ENCODE results near the gene TMEM270.
"Not testable (repeated sequence)": the region's sequence is repeated elsewhere in the genome, so short reads cannot be mapped to it uniquely, and the experiment has no call there.

The TMEM270 gene

GRCh38 chr7:73833251-73833919 is 27.6 kb upstream of the TMEM270 start:
- DNase-seq = no peak

GRCh38 chr7:73834626-73835191 is 26.2 kb upstream of the TMEM270 start:
- no peak for DNase-seq

- not testable (repeated sequence) for DNase-seq
These were observed 23.8 kb upstream of the TMEM270 start for GRCh38 chr7:73837167-73837566.

- DNase-seq = no peak
These were observed 22.3 kb upstream of the TMEM270 start for GRCh38 chr7:73838642-73839041.

GRCh38 chr7:73839290-73839689 is 21.7 kb upstream of the TMEM270 start:
- no peak for DNase-seq

GRCh38 chr7:73839743-73840714 is 20.9 kb upstream of the TMEM270 start:
- DNase-seq = no peak

- DNase-seq = no peak
These were observed 20.1 kb upstream of the TMEM270 start for GRCh38 chr7:73840715-73841379.

GRCh38 chr7:73841689-73842066 is 19.3 kb upstream of the TMEM270 start:
- no peak for DNase-seq

- peak; percentile 53 for DNase-seq
These were observed 18.6 kb upstream of the TMEM270 start, which contains the start of gene METTL27 for GRCh38 chr7:73842067-73842976. Gene METTL27, minus strand, starts transcription at chr7:73842516. Its CDS starts 376 bp downstream, at chr7:73842140.

GRCh38 chr7:73844131-73844547 is 16.8 kb upstream of the TMEM270 start:
- no peak for DNase-seq

GRCh38 chr7:73844848-73845460 is 16.0 kb upstream of the TMEM270 start:
- DNase-seq = no peak

GRCh38 chr7:73845701-73846195 is 15.2 kb upstream of the TMEM270 start:
- not testable (repeated sequence) for DNase-seq

GRCh38 chr7:73847941-73848723 is 12.8 kb upstream of the TMEM270 start:
- DNase-seq = no peak

- no peak for DNase-seq
These were observed 10.2 kb upstream of the TMEM270 start for GRCh38 chr7:73850781-73851207.

GRCh38 chr7:73851410-73852338 is 9.3 kb upstream of the TMEM270 start:
- no peak for DNase-seq

- DNase-seq = no peak
These were observed 8.5 kb upstream of the TMEM270 start for GRCh38 chr7:73852500-73852899.

GRCh38 chr7:73856941-73857340 is 4.0 kb upstream of the TMEM270 start:
- DNase-seq = no peak

- no peak for DNase-seq
These were observed 2.2 kb upstream of the TMEM270 start for GRCh38 chr7:73858807-73859206.

- DNase-seq = no peak
These were observed 346 bp downstream of the TMEM270 start for GRCh38 chr7:73861305-73861704.
